NCI-H128 (cell line): ENCODE results near the gene RDH13.
"Not testable (repeated sequence)": the region's sequence is repeated elsewhere in the genome, so short reads cannot be mapped to it uniquely, and the experiment has no call there.

Experiments
- DNase-seq: peaks from one replicate; lab custom pipeline; 2025; ENCODE audit not compliant: unreplicated experiment; lab: John Stamatoyannopoulos, UW

Gene RDH13

DNA sequence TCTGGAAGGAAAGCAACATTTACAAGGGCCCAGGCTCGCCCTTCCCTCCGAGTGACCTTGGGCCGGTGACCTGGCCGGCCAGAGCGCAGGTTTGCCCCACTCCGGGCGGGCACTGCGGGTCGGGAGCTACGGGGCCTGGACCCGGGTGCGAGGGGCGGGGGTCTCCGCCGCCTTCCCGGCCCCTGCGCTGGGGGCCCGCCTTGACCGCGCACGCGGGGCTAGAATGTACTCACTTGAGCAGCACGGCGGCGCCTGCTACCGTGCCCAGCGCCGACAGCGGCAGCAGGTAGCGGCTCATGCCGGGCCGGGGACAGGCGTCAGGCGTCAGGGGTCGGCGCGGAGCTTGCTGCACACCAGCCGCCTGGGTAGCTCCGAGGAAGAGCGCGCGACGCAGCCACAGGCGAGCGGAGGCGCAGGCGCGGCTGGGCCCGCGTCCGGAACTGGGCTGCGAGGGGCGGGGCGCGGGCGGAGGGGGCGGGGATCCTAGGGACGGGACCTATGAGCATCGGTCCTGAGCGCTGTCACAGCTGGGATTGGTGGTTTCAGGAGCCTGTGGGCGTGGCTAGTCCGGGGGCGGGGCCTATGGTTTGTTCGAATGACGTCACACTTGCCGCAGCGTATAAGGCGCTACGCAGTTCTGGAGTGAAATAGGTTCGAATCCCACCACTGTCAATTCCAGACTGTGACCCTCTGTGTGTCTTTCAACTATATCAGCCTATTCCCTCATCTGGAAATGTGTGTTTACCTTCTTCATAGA, at the start of gene RDH13:
RDH13 (minus strand) TSS at position 414 of the 757 bp plus-strand sequence; CDS start at position 298, 116 bp downstream.
- peak; percentile 39 for DNase-seq

- DNase-seq, result no peak
These were observed 49.4 kb upstream of the RDH13 start for GRCh38 chr19:55112246-55112776.

- DNase-seq, result no peak
These were observed 48.4 kb upstream of the RDH13 start for GRCh38 chr19:55111238-55111831.

DNA sequence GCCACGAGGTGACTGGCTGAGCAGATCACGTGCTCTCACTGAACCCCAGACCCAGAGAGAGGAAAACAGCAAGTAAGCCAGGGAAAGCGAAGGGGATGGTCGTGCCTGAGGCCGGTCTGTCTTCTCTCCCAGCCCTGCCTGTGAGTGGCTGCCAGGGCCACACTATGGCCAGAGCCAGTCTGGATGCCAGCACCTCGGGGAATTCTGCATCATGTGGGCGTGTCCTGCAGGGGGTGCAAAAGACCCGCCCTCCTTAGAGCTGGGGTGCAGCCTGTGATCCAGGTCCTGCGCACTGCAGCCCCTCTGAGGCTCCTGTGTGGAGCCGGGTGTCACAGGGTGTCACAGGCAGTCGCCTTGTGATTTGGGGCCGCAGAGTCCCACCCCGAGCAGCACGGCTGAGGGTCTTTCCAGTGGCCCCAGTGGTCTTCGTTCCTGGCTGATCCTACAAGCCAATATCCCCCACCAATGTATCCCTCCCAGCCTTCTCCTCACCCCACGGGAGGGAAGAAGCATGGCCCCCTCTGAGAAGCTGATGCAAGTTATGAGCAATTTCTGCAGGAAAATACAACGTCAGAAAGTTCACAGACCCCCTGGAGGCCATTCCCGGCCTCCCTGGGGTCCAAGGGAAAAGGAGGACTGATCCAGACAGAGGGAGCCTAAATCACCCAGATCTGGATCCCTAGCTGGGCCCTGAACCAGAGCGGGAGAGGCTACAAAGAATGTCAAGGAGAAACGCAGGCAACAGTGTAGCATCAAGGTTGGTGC, 46.8 kb upstream of the RDH13 start:
- DNase-seq, result no peak

DNA sequence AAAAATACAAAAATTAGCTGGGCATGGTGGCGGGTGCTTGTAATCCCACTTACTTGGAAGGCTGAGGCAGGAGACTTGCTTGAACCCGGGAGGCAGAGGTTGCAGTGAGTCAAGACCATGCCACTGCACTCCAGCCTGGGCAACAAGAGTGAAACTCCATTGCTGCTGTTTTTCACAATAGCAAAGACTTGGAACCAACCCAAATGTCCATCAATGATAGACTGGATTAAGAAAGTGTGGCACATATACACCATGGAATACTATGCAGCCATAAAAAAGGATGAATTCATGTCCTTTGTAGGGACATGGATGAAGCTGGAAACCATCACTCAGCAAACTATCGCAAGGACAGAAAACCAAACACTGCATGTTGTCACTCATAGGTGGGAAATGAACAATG, 44.3 kb upstream of the RDH13 start:
- not testable (repeated sequence) for DNase-seq

DNA sequence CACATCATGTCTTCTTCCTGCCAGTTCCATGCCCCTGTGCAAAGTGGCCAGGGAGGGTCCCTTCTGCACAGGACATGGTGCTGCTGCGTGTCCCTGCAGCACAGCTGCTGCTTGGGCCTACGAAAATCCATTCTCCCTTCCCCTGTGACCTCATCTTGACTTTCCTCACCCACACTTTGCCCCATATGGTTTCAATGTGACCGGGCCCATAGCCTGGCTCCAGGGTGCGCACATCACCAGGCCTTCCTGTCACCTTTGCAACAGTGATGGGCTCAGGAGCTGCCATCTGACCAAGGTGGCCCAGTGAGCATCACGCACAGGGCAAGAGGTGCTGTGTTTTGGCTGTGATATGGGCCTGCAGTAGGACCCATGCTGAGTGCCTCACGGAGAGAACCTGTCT, 43.6 kb upstream of the RDH13 start:
- no peak for DNase-seq

GRCh38 chr19:55105237-55105636, 42.3 kb upstream of the RDH13 start:
- DNase-seq, result no peak

DNA sequence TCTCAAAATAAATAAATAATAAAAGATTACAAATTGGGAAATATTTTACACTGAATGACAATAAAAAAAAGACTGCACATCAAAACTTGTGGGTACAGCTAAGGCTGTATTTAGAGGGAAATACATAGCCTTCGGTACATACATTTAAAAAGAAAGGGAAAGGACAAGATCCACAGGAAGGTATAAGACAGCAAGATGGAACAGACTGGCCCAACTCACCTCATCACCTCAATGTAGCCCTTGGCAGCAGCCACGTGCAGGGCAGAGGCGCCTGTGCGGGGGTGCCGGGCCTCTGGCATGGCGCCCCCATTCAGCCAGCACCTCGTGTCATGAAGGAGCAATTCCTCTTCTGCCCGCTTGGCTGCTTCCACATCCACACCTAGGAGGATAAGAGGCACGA, 40.2 kb upstream of the RDH13 start:
- DNase-seq, result no peak

DNA sequence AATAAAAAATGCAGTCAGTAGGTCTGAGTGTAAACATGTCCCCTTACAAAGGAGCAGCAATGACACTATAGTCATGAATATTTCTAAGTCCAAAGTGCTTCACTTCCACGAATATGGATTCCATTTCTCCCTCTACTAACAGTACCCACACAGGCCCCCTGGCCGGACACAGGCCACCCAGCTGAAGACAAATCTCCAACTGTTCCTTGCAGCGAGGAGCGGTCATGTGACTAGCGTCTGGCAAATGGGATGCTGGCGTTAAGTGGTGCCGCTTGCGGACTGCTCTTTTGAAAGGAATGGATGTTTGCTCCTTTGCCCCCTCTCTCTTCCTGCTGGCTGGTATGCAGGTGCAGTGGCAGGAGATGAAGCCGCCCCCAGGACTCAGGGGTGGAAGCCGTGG, 38.3 kb upstream of the RDH13 start:
- no peak for DNase-seq

DNA sequence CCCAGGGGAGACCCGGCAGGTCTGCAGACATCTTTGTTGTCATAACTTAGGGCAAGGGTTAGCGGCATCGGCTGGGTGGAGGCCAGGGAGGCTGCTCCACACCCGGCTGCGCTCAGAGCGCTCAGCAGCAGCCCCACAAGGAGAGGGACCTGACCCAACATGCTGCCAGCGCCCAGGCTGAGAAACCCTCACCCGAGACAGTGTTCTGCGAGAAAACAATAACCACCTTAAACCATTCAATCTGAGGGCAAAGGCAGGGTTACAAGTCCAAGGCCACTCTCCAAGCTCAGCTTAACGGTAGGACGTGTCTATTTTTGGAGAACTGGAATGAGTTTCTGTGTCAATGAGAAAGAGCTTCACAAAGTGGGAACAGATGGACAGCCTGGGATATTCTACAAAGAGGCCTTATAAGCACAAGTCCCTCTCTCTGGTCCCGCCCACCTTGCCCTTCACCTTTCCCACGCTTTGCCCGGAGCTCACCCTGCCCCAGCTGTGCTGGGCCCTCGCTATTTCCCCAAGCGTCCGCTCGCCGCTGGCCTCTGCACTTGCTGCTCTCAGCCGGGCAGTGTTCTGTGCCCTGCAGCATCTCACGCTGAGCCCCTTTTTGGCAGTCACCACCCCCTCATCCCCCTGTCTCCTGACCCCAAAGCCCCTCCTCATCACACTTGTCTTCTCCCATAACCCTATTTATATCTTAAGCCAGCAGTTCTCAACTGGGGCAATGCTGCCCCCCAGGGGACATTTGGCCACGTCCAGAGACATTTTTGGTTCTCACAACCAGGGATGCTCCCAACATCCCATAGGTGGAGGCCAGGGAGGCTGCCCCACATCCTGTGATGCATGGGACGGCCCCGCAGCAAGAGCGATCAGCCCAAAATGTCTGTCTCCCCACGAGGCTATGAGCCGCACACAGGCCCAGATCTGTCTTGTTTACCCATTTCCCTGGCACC, 36.9 kb upstream of the RDH13 start:
- no peak for DNase-seq

DNA sequence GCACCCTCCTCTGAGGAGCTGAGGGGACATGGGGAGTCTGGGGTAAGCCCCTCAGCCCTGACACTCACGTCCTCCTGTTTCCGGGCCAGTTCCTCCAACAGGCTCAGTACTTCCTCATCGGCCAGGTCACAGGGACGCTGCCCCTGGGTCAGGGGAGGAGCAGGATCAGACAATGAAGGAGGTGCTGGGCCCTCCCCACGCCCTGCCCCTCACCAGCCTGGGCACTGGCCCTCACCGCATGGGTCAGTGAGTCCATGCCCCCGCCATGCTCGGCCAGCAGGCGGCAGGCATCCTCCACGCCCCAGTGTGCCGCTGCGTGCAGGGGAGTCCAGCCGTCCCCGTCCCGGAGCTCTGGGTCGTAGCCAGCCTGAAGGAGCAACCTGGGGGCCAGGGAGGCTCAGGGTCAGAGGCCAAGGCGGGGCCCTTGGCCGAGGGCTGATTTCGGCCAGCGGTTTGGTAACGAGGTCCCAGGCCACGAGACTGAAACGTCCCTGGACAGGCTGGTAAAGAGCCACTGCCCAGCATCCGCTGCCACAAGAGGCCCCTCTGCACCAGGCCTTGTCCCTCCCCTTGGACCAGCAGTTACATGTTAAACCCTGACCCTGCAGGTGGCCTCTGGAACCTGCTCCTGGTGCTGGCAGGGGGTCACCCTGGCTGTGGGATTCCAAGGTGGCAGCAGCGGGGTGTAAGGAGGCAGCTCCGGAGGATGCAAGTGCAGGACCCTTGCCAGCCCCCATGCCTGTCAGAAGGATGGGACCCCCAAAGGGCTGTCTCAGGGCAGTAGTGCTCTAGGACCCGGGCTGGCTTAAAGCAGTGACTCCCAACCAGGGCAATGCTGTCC, 36.0 kb upstream of the RDH13 start:
- no peak for DNase-seq

- no peak for DNase-seq
These were observed 35.1 kb upstream of the RDH13 start for GRCh38 chr19:55097864-55098715.

- no peak for DNase-seq
These were observed 33.2 kb upstream of the RDH13 start for GRCh38 chr19:55096061-55096701.

GRCh38 chr19:55095260-55096060, 32.5 kb upstream of the RDH13 start:
- no peak for DNase-seq

DNA sequence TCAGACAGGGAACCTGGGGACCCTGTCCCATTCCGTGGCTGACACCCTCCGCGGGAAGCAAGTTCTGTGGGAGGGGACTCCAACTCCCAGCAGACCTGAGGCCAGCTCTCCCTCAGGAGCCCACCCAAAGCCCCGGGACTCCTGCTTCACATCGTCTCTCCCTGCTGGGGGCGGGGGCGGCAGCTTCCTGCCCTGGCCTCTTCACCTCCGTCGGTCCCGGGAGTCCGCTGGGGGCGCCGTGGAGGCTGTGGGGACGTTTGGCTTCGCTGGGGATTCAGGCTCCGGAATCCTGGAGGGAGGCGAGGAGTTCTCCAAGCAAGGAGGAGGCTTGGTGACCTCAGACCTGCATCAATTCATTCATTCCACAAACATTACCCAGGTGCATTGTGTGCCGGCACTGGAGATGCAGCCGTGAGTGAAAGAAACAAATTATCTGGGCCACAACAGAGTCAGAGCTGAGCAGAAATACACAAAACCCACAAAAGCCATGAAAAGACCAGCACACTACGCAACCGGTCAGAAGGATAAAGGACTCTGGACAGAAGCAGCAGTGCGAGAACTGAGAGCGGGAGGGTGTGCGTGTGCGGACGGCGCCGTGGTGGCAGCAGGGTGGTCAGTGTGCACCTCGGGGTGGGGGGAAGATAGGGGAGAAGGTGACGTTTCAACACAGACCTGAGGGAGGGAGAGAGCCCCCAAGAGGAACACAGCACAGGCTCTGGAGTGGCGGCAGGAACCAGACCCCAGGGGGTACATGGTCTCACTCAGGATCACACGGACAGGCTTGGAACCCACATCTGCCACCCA, 31.7 kb upstream of the RDH13 start:
- no peak for DNase-seq

- no peak for DNase-seq
These were observed 29.7 kb upstream of the RDH13 start for GRCh38 chr19:55092423-55093318.
